ENCODE results near the gene CMIP.

GRCh38 chr16:81415751-81416150, 28.9 kb upstream of the CMIP start:
- TF ChIP-seq GATA2 (IDR thresholded peaks at IDR 0.05; ENCODE audit: low read depth, low read length) (no peak), GATA3 (IDR thresholded peaks at IDR 0.05; ENCODE audit: low read depth, low read length) (no peak)

Measured in SH-SY5Y (cell line).